Neural progenitor cell (in vitro differentiated cells): ENCODE data around the gene AVEN.

Experiments used
- EZH2 ChIP-seq: fragments of 200-600 bp; sonication (generic); IDR thresholded peaks from 2 replicates; pipeline ENCODE4 v1.6.1; 2017; ENCODE audit warnings: antibody characterized with exemption, mild to moderate bottlenecking, moderate library complexity
- EZH2phosphoT487 ChIP-seq: fragments of 200-600 bp; sonication (generic); IDR thresholded peaks from 2 replicates; pipeline ENCODE4 v1.6.1; 2017; ENCODE audit warnings: antibody characterized with exemption
- TF ChIP-seq, protein P1 (sequence below): fragments of 200-600 bp; sonication (generic); IDR thresholded peaks from 2 replicates; pipeline ENCODE4 v1.5.1; 2017; ENCODE audit warnings: antibody characterized with exemption, mild to moderate bottlenecking

- TF ChIP-seq, protein P1, sequence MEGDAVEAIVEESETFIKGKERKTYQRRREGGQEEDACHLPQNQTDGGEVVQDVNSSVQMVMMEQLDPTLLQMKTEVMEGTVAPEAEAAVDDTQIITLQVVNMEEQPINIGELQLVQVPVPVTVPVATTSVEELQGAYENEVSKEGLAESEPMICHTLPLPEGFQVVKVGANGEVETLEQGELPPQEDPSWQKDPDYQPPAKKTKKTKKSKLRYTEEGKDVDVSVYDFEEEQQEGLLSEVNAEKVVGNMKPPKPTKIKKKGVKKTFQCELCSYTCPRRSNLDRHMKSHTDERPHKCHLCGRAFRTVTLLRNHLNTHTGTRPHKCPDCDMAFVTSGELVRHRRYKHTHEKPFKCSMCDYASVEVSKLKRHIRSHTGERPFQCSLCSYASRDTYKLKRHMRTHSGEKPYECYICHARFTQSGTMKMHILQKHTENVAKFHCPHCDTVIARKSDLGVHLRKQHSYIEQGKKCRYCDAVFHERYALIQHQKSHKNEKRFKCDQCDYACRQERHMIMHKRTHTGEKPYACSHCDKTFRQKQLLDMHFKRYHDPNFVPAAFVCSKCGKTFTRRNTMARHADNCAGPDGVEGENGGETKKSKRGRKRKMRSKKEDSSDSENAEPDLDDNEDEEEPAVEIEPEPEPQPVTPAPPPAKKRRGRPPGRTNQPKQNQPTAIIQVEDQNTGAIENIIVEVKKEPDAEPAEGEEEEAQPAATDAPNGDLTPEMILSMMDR, result no peak
- TF ChIP-seq EZH2phosphoT487, result no peak
- TF ChIP-seq EZH2, result no peak
Observed at GRCh38 chr15:33987444-33987843, 51.6 kb downstream of the AVEN start.
